ENCODE measurements around the gene NUP43.
"Not testable (repeated sequence)": the region's sequence is repeated elsewhere in the genome, so short reads cannot be mapped to it uniquely, and the experiment has no call there.

The NUP43 gene, protein sequence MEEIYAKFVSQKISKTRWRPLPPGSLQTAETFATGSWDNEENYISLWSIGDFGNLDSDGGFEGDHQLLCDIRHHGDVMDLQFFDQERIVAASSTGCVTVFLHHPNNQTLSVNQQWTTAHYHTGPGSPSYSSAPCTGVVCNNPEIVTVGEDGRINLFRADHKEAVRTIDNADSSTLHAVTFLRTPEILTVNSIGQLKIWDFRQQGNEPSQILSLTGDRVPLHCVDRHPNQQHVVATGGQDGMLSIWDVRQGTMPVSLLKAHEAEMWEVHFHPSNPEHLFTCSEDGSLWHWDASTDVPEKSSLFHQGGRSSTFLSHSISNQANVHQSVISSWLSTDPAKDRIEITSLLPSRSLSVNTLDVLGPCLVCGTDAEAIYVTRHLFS

GRCh38 chr6:149746147-149746946 lies at the start of gene NUP43:
NUP43 (minus strand) TSS chr6:149746529; CDS start chr6:149746495, 34 bp downstream.
- peak; percentile 80 to 91 (median 84) for DNase-seq (ENCODE audit: low read depth in 3 of 3, low spot score in 1 of 3)

- no peak for DNase-seq (ENCODE audit: low read depth in 3 of 3, low spot score in 1 of 3)
These were observed 37.2 kb upstream of the NUP43 start for GRCh38 chr6:149783551-149783950.

DNA sequence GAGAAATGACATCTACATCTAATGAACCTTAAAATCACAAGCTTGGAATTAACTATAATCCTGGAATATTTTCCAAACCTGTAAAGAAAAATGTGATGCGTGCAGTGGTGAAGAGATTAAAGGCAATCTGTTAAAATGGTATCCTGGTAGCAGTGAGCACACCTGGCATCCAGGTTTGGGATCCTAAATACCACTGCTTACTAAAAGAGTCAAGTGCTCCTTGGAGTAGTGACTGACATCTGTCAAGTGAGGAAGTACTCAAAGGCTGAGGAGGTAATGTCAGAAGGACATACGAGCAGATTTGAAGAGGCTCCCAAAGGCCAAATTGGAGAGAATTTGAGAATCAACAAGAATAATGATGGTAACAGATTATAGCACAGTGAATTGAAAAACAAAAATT lies 36.0 kb upstream of the NUP43 start:
- no peak for DNase-seq (ENCODE audit: low read depth in 3 of 3, low spot score in 1 of 3)

DNA sequence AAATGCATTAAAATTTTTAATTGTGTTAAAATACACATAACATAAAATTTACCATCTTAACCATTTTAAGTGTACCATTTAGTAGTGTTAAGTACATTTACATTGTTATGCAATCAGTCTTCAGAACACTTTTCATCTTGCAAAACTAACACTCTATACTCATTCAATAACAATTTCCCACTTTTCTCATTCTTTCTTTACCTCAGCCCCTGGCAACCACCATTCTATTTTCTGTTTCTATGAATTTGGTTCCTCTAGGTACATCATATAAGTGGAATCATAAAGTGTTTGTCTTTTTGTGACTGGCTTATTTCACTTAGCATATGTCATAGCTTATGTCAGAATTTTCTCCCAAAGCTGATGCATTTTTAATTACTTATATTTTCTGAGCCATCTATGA lies 35.4 kb upstream of the NUP43 start:
- no peak for DNase-seq (ENCODE audit: low read depth in 3 of 3, low spot score in 1 of 3)

DNA sequence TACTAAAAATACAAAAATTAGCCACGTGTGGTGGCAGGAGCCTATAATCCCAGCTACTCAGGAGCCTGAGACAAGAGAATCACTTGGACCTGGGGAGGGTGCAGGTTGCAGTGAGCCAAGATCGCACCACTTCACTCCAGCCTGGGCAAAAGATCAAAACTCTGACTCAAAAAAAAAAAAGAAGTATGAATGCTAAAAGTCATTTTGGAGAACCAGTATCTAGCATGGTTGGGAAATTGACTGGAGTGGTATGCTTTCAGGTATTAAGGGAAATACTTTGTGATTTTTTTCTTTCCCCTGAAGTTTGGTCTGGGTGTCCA lies 33.3 kb upstream of the NUP43 start:
- DNase-seq (ENCODE audit: low read depth in 3 of 3, low spot score in 1 of 3) = no peak

- no peak for DNase-seq (ENCODE audit: low read depth in 3 of 3, low spot score in 1 of 3)
These were observed 31.3 kb upstream of the NUP43 start for GRCh38 chr6:149777624-149778023.

GRCh38 chr6:149771925-149772324 lies 25.6 kb upstream of the NUP43 start:
- DNase-seq (ENCODE audit: low read depth in 3 of 3, low spot score in 1 of 3) = no peak

DNA sequence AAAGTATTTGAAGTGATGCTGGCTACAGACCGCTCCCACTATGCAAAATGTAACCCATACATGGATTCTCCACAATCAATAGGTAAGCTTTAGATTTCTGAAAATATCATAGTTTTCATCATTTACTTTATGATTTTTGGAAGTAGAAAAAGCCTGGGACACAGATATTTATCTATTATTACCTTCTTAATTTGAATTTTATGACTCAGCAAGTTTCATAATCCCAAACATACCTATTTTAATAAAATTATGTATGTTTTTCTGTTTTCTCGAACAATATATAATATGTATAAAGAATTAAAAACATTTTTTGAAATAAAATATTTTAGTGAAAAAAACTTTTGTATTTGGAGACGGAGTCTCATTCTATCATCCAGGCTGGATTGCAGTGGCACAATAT lies 24.9 kb upstream of the NUP43 start:
- no peak for DNase-seq (ENCODE audit: low read depth in 3 of 3, low spot score in 1 of 3)

DNA sequence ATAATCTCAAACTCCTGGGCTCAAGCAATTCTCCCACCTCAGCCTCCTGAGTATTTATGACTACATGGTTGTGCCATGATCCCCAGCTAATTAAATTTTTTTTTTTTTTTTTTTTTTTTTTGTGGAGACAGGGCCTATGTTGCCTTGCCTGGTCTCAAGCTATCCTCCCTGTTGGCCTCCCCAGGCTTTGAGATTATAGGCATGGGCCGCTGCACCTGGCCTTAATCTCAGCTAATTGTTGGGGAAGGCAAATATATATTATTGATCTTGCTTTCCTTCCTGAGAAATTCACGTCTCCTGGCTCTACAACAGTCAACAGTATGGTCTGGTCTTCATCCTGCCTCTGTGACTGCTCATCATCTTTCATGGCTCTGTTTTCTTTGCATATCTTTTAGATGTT lies 23.3 kb upstream of the NUP43 start:
- DNase-seq (ENCODE audit: low read depth in 3 of 3, low spot score in 1 of 3) = no peak

DNA sequence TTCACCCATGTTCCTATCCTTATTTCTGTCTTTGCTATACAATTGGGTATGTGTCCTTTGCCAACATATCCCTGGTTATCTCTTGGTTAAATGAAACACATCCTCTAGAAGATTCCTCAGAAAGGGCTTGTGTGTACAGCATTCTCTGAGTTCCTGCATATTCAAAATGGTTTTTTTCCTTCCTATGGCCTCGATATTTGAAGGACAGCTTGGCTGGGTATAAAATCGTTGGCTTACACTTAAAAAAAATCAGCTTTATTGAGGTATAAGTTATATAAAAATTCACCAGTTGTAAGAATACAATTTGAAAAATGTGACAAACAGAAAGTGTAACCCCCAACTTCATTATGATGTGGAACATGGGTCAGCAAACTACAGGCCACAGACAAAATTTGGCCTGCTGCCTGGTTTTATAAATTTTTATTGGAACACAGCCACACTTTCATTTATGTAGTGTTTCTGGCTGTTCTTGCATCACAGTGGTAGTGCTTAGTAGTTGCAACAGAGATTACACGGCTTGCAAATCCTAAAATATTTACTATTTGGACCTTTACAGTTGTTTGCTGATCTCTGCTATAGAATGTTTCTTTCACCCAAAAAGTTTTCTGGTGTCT lies 19.9 kb upstream of the NUP43 start:
- DNase-seq (ENCODE audit: low read depth in 3 of 3, low spot score in 1 of 3) = no peak

DNA sequence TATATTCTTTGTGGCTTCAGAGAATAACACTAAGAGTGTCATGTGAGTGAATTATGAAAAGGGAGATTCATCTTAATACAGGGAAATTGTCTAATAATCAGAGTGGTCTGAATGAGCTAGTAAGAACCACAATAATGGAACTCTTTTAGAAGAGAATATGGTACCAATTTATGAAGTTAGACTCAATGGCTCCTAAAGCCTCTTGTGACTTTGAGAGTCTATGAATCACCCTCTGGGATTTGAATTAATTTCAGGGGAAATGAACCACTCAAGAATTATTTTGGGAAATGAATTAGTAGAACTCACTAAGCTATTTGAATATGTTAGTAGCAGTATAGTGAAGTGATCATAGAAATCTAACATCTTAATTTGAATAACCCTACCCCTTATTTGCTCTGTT lies 17.5 kb upstream of the NUP43 start:
- DNase-seq (ENCODE audit: low read depth in 3 of 3, low spot score in 1 of 3) = no peak

GRCh38 chr6:149761438-149761837 lies 15.1 kb upstream of the NUP43 start:
- DNase-seq (ENCODE audit: low read depth in 3 of 3, low spot score in 1 of 3) = no peak

DNA sequence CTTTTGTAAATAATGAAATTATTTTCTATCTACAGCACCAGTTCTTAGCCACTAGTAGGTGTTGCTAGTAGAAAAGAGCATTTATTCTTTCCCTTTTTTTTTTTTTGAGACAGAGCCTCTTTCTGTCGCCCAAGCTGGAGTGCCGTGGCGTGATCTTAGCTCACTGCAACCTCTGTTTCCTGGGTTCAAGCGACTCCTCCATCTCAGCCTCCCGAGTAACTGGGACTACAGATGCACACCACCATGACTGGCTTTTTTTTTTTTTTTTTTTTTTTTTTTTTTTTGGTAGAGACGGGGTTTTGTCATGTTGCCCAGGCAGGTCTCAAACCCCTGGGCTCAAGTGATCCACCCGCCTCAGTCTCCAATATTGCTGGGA lies 9.9 kb upstream of the NUP43 start:
- DNase-seq (ENCODE audit: low read depth in 3 of 3, low spot score in 1 of 3) = no peak

DNA sequence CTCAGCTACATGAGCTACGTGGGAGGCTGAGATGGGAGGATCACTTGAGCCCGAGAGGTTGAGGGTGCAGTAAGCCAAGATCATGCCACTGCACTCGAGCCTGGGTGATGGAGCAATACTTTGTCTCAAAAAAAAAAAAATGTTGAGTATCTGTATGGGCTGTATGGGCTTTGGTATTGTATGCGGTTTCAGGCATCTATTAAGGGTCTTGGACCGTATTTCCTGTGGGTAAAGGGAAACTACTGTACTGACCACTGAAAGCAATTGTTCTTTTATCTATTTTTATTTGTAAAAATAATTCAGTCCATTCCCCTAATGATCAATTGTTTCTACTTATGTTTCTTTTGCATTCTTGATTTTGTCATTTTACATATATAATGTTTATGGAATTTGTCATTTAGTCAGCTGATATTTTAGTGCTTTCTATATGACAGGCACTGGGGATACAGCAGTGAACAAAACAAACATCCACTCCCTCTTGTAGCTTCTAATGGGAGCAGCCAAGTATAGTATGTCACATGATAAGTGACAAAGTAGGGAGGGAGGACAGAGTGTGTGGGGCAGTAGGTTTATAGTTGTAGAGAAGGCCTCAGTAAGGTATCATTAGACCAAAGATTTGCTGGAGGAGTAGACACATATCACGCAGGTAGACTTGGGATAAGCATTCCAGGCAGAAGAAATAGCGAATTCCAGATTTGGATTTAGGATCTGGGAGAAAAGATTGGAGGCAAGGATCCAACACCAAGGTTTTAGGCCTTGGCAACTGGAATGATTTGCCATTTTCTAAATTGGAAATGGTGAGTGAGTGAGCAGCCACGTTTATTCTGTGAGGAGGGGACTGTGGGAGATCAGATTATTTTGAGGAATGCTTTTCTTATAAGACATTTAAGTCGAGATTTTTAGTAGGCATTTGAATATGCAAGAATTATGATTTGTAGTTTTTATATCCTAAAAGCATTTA lies 9.3 kb upstream of the NUP43 start:
- no peak for DNase-seq (ENCODE audit: low read depth in 3 of 3, low spot score in 1 of 3)

- DNase-seq (ENCODE audit: low read depth in 3 of 3, low spot score in 1 of 3) = no peak
These were observed 8.2 kb upstream of the NUP43 start for GRCh38 chr6:149754548-149754947.

- not testable (repeated sequence) for DNase-seq (ENCODE audit: low read depth in 3 of 3, low spot score in 1 of 3)
These were observed 7.0 kb upstream of the NUP43 start for GRCh38 chr6:149753374-149753637.

DNA sequence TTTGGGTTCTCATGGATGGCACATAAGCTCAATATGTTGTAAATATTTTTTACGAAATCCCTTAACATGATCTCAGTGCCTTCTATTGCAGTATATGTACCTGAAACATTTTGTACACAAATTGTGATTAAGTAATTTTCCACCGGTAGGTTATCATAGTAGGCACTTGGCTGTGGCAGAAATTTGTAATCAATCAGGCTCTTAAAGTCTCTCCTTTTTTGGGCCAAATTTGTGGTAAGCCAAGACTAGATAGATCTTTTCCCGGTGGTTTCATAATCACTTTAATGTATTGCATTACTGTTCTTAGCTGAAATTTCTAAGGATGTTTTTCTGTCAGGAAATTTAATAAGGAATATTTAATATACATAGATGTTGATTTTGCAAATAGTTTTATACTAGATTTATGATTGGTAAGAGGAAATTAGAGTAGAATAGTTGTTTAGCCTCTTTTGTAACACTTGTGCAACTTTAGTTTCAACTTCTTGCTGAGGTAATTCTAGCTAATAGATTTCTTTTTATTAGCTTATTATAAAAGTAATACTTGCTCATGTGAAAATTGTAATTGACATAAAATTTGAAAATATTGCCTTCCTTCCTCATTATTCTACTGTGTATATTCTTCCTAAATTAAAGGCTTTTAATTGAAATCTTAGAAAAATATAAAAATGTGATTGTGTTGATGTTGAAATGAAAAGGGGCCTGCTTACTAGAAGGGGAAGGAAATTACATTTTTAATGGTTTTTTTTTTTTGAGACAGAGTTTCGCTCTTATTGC lies 6.5 kb upstream of the NUP43 start:
- DNase-seq (ENCODE audit: low read depth in 3 of 3, low spot score in 1 of 3) = no peak

GRCh38 chr6:149751920-149752319 lies 5.6 kb upstream of the NUP43 start:
- DNase-seq (ENCODE audit: low read depth in 3 of 3, low spot score in 1 of 3) = not testable (repeated sequence)

- no peak for DNase-seq (ENCODE audit: low read depth in 3 of 3, low spot score in 1 of 3)
These were observed 4.9 kb upstream of the NUP43 start for GRCh38 chr6:149751239-149751638.

DNA sequence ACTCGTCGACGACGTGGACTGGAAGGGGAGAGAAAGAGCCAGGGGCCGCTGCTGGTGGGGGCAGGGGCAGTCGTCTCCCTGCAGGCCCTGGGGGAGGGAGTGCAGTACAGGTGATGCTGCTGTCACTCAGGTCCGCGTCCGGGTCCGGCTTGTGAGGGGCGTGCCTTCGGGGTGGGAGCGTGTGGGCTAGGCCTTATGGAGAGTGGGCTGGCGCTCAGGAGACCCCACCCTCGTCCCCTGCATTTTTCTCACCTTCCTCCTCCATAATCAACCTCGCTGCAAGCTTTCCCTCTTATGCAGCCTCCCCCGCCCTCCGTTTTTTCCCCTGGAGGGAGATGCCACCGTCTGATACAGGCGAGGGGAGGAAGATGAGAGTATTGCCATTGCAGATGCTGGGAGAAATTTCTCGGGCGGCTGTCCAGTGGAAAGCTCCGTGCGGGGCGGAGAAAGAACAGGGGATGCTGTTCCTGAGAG lies 3.8 kb upstream of the NUP43 start:
- DNase-seq (ENCODE audit: low read depth in 3 of 3, low spot score in 1 of 3) = peak in 1 of 3 donors; percentile 27

All from stimulated activated CD4-positive, alpha-beta T cell treated with anti-CD3 and anti-CD28 coated beads, TNF-alpha, amount 100 ng/mL, for 1 hour (primary cell).